ENCODE results near the gene GRIA3.

GRIA3 gene

GRCh38 chrX:123184219-123184865 is at the start of gene GRIA3:
Gene GRIA3, plus strand, starts transcription at chrX:123184278. Its CDS starts 258 bp downstream, at chrX:123184536.
- DNase-seq: peak in 34 of 56 donors; percentile 0 to 55 (median 16)

GRCh38 chrX:123138473-123138872 is 45.6 kb upstream of the GRIA3 start:
- no peak for DNase-seq

GRCh38 chrX:123140454-123140853 is 43.6 kb upstream of the GRIA3 start:
- no peak for DNase-seq

GRCh38 chrX:123140904-123141303 is 43.2 kb upstream of the GRIA3 start:
- no peak for DNase-seq

GRCh38 chrX:123153846-123154335 is 30.2 kb upstream of the GRIA3 start:
- no peak for DNase-seq

- no peak for DNase-seq
Observed at GRCh38 chrX:123155327-123155726, 28.8 kb upstream of the GRIA3 start.

GRCh38 chrX:123157586-123157985 is 26.5 kb upstream of the GRIA3 start:
- DNase-seq: no peak

- no peak for DNase-seq
Observed at GRCh38 chrX:123159403-123159802, 24.7 kb upstream of the GRIA3 start.

- DNase-seq: no peak
Observed at GRCh38 chrX:123167621-123168020, 16.5 kb upstream of the GRIA3 start.

- no peak for DNase-seq
Observed at GRCh38 chrX:123169247-123169901, 14.7 kb upstream of the GRIA3 start.

GRCh38 chrX:123170546-123170945 is 13.5 kb upstream of the GRIA3 start:
- no peak for DNase-seq

GRCh38 chrX:123171781-123172180 is 12.3 kb upstream of the GRIA3 start:
- DNase-seq: no peak

GRCh38 chrX:123172869-123173268 is 11.2 kb upstream of the GRIA3 start:
- DNase-seq: no peak

- DNase-seq: no peak
Observed at GRCh38 chrX:123173833-123174232, 10.2 kb upstream of the GRIA3 start.

- no peak for DNase-seq
Observed at GRCh38 chrX:123175366-123176122, 8.5 kb upstream of the GRIA3 start.

- no peak for DNase-seq
Observed at GRCh38 chrX:123181233-123181914, 2.7 kb upstream of the GRIA3 start.

GRCh38 chrX:123184866-123185276 is 793 bp downstream of the GRIA3 start:
- DNase-seq: peak in 34 of 56 donors; percentile 0 to 57 (median 13)

GRCh38 chrX:123185721-123186120 is 1.6 kb downstream of the GRIA3 start:
- DNase-seq: peak in 3 of 56 donors; percentile 2 to 6 (median 5)

GRCh38 chrX:123186801-123187200 is 2.7 kb downstream of the GRIA3 start:
- DNase-seq: no peak

- DNase-seq: peak in 1 of 56 donors; percentile 5
Observed at GRCh38 chrX:123188081-123188480, 4.0 kb downstream of the GRIA3 start.

- peak in 6 of 56 donors; percentile 0 to 6 (median 0) for DNase-seq
Observed at GRCh38 chrX:123189338-123189737, 5.3 kb downstream of the GRIA3 start.

- DNase-seq: no peak
Observed at GRCh38 chrX:123190096-123190495, 6.0 kb downstream of the GRIA3 start.

All from nucleus accumbens (tissue), 56 donors.